Keratinocyte (primary cell): ENCODE measurements around the gene KCNN1. TPM values are rescaled to one million over a fixed set of nuclear protein-coding genes. Genes with fewer than 3 reads are reported as not detected.
"Not testable (repeated sequence)": the region's sequence is repeated elsewhere in the genome, so short reads cannot be mapped to it uniquely, and the experiment has no call there.

Source experiments
- DNase-seq: peaks from one replicate; pipeline ENCODE4 v3.0.0-alpha.2; 2011; ENCODE audit warnings: low read depth, missing footprints, low spot score
- FAIRE-seq: peaks from 2 replicates; lab custom pipeline; 2011; peaks lifted over from hg19 to GRCh38; lab: Jason Lieb, UNC
- H2AFZ ChIP-seq: 2 replicates; pipeline ENCODE4 v1.6.0; 2012; ENCODE audit warnings: low read length, control low read depth, inconsistent platforms; ENCODE audit not compliant: control insufficient read depth
- H3K27ac ChIP-seq: 2 replicates; pipeline ENCODE4 v1.5.1; 2011; ENCODE audit warnings: low read length; ENCODE audit not compliant: control insufficient read depth, insufficient read depth
- H3K27me3 ChIP-seq: 3 replicates; pipeline ENCODE4 v1.6.0; 2011; ENCODE audit warnings: low read length; ENCODE audit not compliant: control insufficient read depth, insufficient read depth; ENCODE audit errors: extremely low read depth
- H3K36me3 ChIP-seq, 2 experiments: 2 replicates in 1 of 2; 3 replicates in 1 of 2; pipeline ENCODE4 v1.5.1; 2011; ENCODE audit warnings: low read length in 2 of 2, mild to moderate bottlenecking in 1 of 2; ENCODE audit not compliant: control insufficient read depth in 2 of 2, insufficient read depth in 2 of 2; ENCODE audit errors: extremely low read depth in 1 of 2
- H3K4me1 ChIP-seq: 3 replicates; pipeline ENCODE4 v1.5.1; 2011; ENCODE audit warnings: low read length; ENCODE audit not compliant: control insufficient read depth, insufficient read depth; ENCODE audit errors: extremely low read depth
- H3K4me2 ChIP-seq: 3 replicates; pipeline ENCODE4 v1.6.0; 2011; ENCODE audit warnings: low read depth, low read length; ENCODE audit not compliant: control insufficient read depth, insufficient read depth; ENCODE audit errors: extremely low read depth
- H3K4me3 ChIP-seq, 3 experiments: fragments of 200-600 bp in 1 of 3; sonication (generic) in 1 of 3; 2 replicates in 2 of 3; 3 replicates in 1 of 3; pipeline ENCODE4 v1.5.1; 2011 to 2016; ENCODE audit warnings: low read length in 3 of 3, mild to moderate bottlenecking in 3 of 3, control low read depth in 2 of 3, inconsistent platforms in 1 of 3, low read depth in 1 of 3, mixed read lengths in 1 of 3, mixed run types in 1 of 3, moderate library complexity in 1 of 3; ENCODE audit not compliant: control insufficient read depth in 2 of 3, insufficient read depth in 2 of 3; ENCODE audit errors: extremely low read depth in 1 of 3
- H3K79me2 ChIP-seq: 2 replicates; pipeline ENCODE4 v1.6.0; 2012; ENCODE audit warnings: low read length; ENCODE audit not compliant: control insufficient read depth, insufficient read depth
- H3K9ac ChIP-seq: 3 replicates; pipeline ENCODE4 v1.6.0; 2011; ENCODE audit warnings: low read length; ENCODE audit not compliant: control insufficient read depth, insufficient read depth; ENCODE audit errors: extremely low read depth
- H3K9me1 ChIP-seq: 3 replicates; pipeline ENCODE4 v1.6.0; 2011; ENCODE audit warnings: low read length; ENCODE audit not compliant: control insufficient read depth, insufficient read depth; ENCODE audit errors: extremely low read depth
- H3K9me3 ChIP-seq: 2 replicates; pipeline ENCODE4 v1.5.1; 2012; ENCODE audit warnings: low read depth, low read length; ENCODE audit not compliant: control insufficient read depth
- H4K20me1 ChIP-seq: 3 replicates; pipeline ENCODE4 v1.6.0; 2011; ENCODE audit warnings: low read length; ENCODE audit not compliant: control insufficient read depth, insufficient read depth; ENCODE audit errors: extremely low read depth
- EZH2 ChIP-seq: IDR thresholded peaks from one replicate; pipeline ENCODE4 v1.6.1; 2012; ENCODE audit warnings: inconsistent platforms, mild to moderate bottlenecking, low read length, moderate library complexity
- dilution Hi-C: fragments of 300-500 bp; cut with MboI; formaldehyde crosslinking; loops from one replicate; pipeline ENCODE4 v1.7.0; 2020; ENCODE audit warnings: low sequenced_read_pairs; ENCODE audit not compliant: extremely low pct_ligation_motif_present
- polyA plus RNA-seq, 5 experiments: library from polyadenylated mRNA; depleted of rRNA in 3 of 5; stranded (reverse) in 3 of 5; stranded (forward) in 1 of 5; unstranded in 1 of 5; fragments of >200 nt; gene quantifications; 1 replicate in 1 of 5; 2 replicates in 3 of 5; 3 replicates in 1 of 5; pipeline versions ENCODE4 v1.2.1 to v1.2.3, GENCODE V29; 2011 to 2012; ENCODE audit warnings: missing spikeins in 2 of 5, low read depth in 1 of 5, low replicate concordance in 1 of 5
- TF ChIP-seq, protein P1 (sequence below), 3 experiments: IDR thresholded peaks in 1 of 3; conservative IDR thresholded peaks in 1 of 3; optimal IDR thresholded peaks in 1 of 3; 2 replicates in 2 of 3; 3 replicates in 1 of 3; pipeline versions ENCODE3 to v1.5.1; 2011; ENCODE audit warnings: low read length in 3 of 3, mild to moderate bottlenecking in 3 of 3, moderate library complexity in 2 of 3, control low read depth in 1 of 3, inconsistent platforms in 1 of 3; ENCODE audit not compliant: insufficient read depth in 2 of 3; ENCODE audit errors: extremely low read depth in 1 of 3

KCNN1 gene
- polyA plus RNA-seq, 1 donor (not counting 4 experiments of a cell fraction or from before 2014, with no cell fraction given): not detected

DNA sequence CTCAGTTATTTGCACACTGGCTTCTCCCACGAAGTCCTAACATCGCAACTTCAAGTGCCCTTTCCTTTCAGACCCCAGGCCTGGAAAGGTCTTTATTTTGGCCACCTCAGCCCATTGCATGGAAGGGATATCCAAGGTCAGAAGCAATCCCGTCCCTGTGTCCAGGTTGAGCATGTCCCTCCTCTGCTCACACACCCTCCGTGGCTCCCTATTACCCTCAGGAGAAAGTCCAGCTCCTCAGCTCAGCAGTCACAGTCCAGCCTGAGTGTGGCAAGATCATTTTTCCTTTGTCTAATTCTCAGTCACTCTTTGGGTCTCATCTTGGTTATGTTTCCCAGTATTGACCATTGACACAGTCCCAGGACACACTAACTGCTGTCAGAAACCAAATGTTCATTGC is 60.2 kb downstream of the KCNN1 start:
- Histone ChIP-seq H4K20me1 (no peaks in the 10 kb centered on the region), H3K36me3 (no peaks in the 10 kb centered on the region), H3K9ac (no peak overlapping the region), H3K27me3 (no peaks in the 10 kb centered on the region), H3K27ac (no peak overlapping the region), H3K79me2 (no peaks in the 10 kb centered on the region), H3K9me3 (no peaks in the 10 kb centered on the region), H2AFZ (no peak overlapping the region), H3K9me1 (no peaks in the 10 kb centered on the region), H3K4me1 (no peaks in the 10 kb centered on the region), H3K4me3 (no peak overlapping the region), H3K4me2 (no peak overlapping the region)
- dilution Hi-C loops: no loop called here
- TF ChIP-seq, protein P1, sequence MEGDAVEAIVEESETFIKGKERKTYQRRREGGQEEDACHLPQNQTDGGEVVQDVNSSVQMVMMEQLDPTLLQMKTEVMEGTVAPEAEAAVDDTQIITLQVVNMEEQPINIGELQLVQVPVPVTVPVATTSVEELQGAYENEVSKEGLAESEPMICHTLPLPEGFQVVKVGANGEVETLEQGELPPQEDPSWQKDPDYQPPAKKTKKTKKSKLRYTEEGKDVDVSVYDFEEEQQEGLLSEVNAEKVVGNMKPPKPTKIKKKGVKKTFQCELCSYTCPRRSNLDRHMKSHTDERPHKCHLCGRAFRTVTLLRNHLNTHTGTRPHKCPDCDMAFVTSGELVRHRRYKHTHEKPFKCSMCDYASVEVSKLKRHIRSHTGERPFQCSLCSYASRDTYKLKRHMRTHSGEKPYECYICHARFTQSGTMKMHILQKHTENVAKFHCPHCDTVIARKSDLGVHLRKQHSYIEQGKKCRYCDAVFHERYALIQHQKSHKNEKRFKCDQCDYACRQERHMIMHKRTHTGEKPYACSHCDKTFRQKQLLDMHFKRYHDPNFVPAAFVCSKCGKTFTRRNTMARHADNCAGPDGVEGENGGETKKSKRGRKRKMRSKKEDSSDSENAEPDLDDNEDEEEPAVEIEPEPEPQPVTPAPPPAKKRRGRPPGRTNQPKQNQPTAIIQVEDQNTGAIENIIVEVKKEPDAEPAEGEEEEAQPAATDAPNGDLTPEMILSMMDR (optimal IDR thresholded peaks at IDR 0.05 in 1 of 3, IDR thresholded peaks at IDR 0.05 in 1 of 3, conservative IDR thresholded peaks at IDR 0.05 in 1 of 3; ENCODE audit: extremely low read depth in 1 of 3, insufficient read depth in 2 of 3, low read length in 3 of 3): no peak
- DNase-seq (no peak), FAIRE-seq (no peak)

DNA sequence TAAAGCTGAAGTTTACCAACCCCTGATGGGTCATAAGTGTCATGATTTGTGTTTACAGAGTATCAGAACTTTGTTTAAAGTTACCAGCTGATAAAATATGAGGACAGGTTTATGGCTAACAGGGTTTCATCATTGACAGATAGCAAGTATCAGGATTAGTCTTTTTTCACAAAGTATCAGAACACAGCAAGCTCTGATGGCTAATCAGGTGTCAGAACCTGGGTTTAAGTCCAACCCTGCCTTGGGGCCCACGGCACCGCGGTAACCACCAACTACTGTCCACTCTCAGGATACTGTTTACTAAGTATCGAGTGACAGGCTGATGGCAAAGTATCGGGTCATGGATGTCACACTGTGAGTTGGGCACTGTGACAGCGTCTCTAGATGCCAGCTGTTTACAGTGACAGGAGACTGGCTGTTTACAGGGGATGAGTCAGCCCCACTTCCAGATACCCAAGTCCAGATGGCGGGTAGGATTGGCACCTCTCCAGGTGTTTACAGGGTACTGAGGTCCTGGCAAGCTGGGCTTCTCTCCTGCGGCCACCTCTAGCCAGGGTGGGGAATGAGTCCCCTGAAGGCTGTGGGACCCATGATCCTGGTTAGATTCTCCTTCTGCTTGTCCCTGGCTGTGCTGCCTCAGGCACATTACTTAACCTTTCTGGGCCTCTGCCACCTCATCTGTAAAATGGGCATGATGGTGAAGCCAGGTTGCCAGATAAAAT is 62.9 kb downstream of the KCNN1 start:
- Histone ChIP-seq H2AFZ (no peak overlapping the region), H4K20me1 (no peaks in the 10 kb centered on the region), H3K4me1 (peaks cover under 1% of the 10 kb centered on the region), H3K9me1 (no peaks in the 10 kb centered on the region), H3K4me3 (no peak overlapping the region), H3K79me2 (no peaks in the 10 kb centered on the region), H3K27me3 (no peaks in the 10 kb centered on the region), H3K9me3 (no peaks in the 10 kb centered on the region), H3K36me3 (no peaks in the 10 kb centered on the region), H3K4me2 (no peak overlapping the region), H3K9ac (no peak overlapping the region), H3K27ac (no peak overlapping the region)
- TF ChIP-seq EZH2: no peak
- TF ChIP-seq, protein P1 (optimal IDR thresholded peaks at IDR 0.05 in 1 of 3, IDR thresholded peaks at IDR 0.05 in 1 of 3, conservative IDR thresholded peaks at IDR 0.05 in 1 of 3; ENCODE audit: extremely low read depth in 1 of 3, insufficient read depth in 2 of 3, low read length in 3 of 3): no peak
- dilution Hi-C loops: no loop called here
- DNase-seq: no peak
- no peak for FAIRE-seq

DNA sequence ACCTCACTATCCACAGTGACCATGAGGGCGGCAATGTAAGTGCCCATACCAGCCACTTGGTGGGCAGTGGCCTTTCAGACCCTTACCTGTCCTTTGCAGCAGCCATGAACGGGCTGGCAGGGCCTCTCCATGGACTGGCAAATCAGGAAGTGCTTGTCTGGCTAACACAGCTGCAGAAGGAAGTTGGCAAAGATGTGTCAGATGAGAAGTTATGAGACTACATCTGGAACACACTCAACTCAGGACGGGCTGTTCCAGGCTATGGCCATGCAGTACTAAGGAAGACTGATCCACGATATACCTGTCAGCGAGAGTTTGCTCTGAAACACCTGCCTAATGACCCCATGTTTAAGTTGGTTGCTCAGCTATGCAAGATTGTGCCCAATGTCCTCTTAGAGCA is 64.5 kb downstream of the KCNN1 start:
- dilution Hi-C loops, H3K9me1 ChIP-seq, H2AFZ ChIP-seq, H3K4me1 ChIP-seq, H3K79me2 ChIP-seq, H3K9ac ChIP-seq, H4K20me1 ChIP-seq, FAIRE-seq, H3K4me2 ChIP-seq, H3K36me3 ChIP-seq, H3K4me3 ChIP-seq, H3K27me3 ChIP-seq, H3K9me3 ChIP-seq, DNase-seq, H3K27ac ChIP-seq: not testable (repeated sequence)

DNA sequence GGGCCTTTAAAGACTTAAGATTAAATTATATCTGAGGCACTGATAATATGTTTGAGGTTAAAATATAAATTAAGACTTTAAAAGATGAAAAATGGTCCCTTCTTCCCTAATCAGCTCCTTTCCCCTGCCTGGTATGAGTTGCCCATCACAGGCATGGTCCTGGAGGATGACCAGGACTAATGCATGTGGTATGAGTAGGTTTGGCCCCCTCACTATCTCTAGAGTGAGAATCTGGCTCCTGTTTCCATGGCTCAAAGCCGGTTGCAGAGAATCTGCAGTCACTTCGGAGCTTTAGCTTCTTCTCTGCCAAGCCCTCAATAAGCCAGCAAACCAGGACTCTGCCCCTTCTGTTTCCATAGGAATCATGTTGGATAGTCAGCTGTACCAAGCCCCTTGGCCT is 65.2 kb downstream of the KCNN1 start:
- H3K36me3 ChIP-seq, FAIRE-seq, H3K9me1 ChIP-seq, H2AFZ ChIP-seq, H3K4me2 ChIP-seq, dilution Hi-C loops, H3K27ac ChIP-seq, H4K20me1 ChIP-seq, H3K9me3 ChIP-seq, H3K4me3 ChIP-seq, H3K9ac ChIP-seq, H3K27me3 ChIP-seq, H3K79me2 ChIP-seq, H3K4me1 ChIP-seq, DNase-seq: not testable (repeated sequence)
